HG03135 (cell line): Measurements from ENCODE around the gene COLQ.
"Not testable (repeated sequence)": the region's sequence is repeated elsewhere in the genome, so short reads cannot be mapped to it uniquely, and the experiment has no call there.

ENCODE experiments used
- ATAC-seq: cut with Tn5 transposase; IDR thresholded peaks from one replicate; pipeline ENCODE4 v1.9.1; 2021; ENCODE audit warnings: mild to moderate bottlenecking, moderate library complexity; ENCODE audit not compliant: unreplicated experiment

The COLQ gene

GRCh38 chr3:15458212-15458780 is 63.2 kb downstream of the COLQ start:
- ATAC-seq, result no peak

- ATAC-seq, result not testable (repeated sequence)
Observed at GRCh38 chr3:15456915-15457314, 64.6 kb downstream of the COLQ start.

- ATAC-seq, result no peak
Observed at GRCh38 chr3:15456321-15456720, 65.2 kb downstream of the COLQ start.

GRCh38 chr3:15455756-15456155 is 65.8 kb downstream of the COLQ start:
- ATAC-seq, result no peak

- ATAC-seq, result no peak
Observed at GRCh38 chr3:15454965-15455364, 66.5 kb downstream of the COLQ start.

GRCh38 chr3:15453991-15454625 is 67.4 kb downstream of the COLQ start:
- ATAC-seq, result no peak

- no peak for ATAC-seq
Observed at GRCh38 chr3:15453501-15453900, 68.0 kb downstream of the COLQ start.

GRCh38 chr3:15452961-15453360 is 68.5 kb downstream of the COLQ start:
- ATAC-seq, result no peak

- ATAC-seq, result no peak
Observed at GRCh38 chr3:15452156-15452555, 69.3 kb downstream of the COLQ start.

- ATAC-seq, result no peak
Observed at GRCh38 chr3:15451216-15452113, 70.0 kb downstream of the COLQ start.

- ATAC-seq, result no peak
Observed at GRCh38 chr3:15450438-15451215, 70.9 kb downstream of the COLQ start.

GRCh38 chr3:15449489-15450224 is 71.8 kb downstream of the COLQ start:
- ATAC-seq, result no peak

GRCh38 chr3:15443826-15444524 is 77.5 kb downstream of the COLQ start:
- ATAC-seq, result no peak

- no peak for ATAC-seq
Observed at GRCh38 chr3:15440891-15441290, 80.6 kb downstream of the COLQ start.

GRCh38 chr3:15439476-15439875 is 82.0 kb downstream of the COLQ start:
- no peak for ATAC-seq

GRCh38 chr3:15438983-15439382 is 82.5 kb downstream of the COLQ start:
- ATAC-seq, result no peak

GRCh38 chr3:15436246-15436645 is 85.3 kb downstream of the COLQ start:
- no peak for ATAC-seq

- no peak for ATAC-seq
Observed at GRCh38 chr3:15434756-15435155, 86.8 kb downstream of the COLQ start.

- ATAC-seq, result no peak
Observed at GRCh38 chr3:15433531-15433930, 88.0 kb downstream of the COLQ start.

- no peak for ATAC-seq
Observed at GRCh38 chr3:15431256-15431837, 90.2 kb downstream of the COLQ start.
